Neutrophil (primary cell): ENCODE measurements around the gene CCDC18.

Experiments
- H3K27ac ChIP-seq: fragments of 200-600 bp; sonication (generic); 2 replicates; pipeline ENCODE4 v1.5.1; 2016; ENCODE audit warnings: mild to moderate bottlenecking, moderate library complexity
- H3K27me3 ChIP-seq: fragments of 200-600 bp; sonication (generic); 2 replicates; pipeline ENCODE4 v1.6.0; 2016; ENCODE audit warnings: mild to moderate bottlenecking
- H3K36me3 ChIP-seq: fragments of 200-600 bp; sonication (generic); 2 replicates; pipeline ENCODE4 v1.5.1; 2017
- H3K4me1 ChIP-seq, 2 experiments: fragments of 200-600 bp in 1 of 2; sonication (generic) in 1 of 2; 1 replicate in 1 of 2; 2 replicates in 1 of 2; pipeline versions ENCODE4 v1.5.1 to v1.6.1; 2013 to 2016; ENCODE audit warnings: low read depth in 1 of 2, low read length in 1 of 2, mild to moderate bottlenecking in 1 of 2, moderate library complexity in 1 of 2; ENCODE audit not compliant: control insufficient read depth in 1 of 2, insufficient read depth in 1 of 2
- H3K4me3 ChIP-seq, 2 experiments: fragments of 200-600 bp in 1 of 2; sonication (generic) in 1 of 2; 1 replicate in 1 of 2; 2 replicates in 1 of 2; pipeline ENCODE4 v1.5.1; 2013 to 2016; ENCODE audit warnings: low read depth in 1 of 2, low read length in 1 of 2, mild to moderate bottlenecking in 1 of 2, moderate library complexity in 1 of 2
- H3K9me3 ChIP-seq: fragments of 200-600 bp; sonication (generic); 2 replicates; pipeline ENCODE4 v1.5.1; 2016
- TF ChIP-seq, protein P1 (sequence below): fragments of 200-600 bp; sonication (generic); IDR thresholded peaks from 2 replicates; pipeline ENCODE4 v1.5.1; 2016; ENCODE audit warnings: antibody characterized with exemption

The CCDC18 gene, protein sequence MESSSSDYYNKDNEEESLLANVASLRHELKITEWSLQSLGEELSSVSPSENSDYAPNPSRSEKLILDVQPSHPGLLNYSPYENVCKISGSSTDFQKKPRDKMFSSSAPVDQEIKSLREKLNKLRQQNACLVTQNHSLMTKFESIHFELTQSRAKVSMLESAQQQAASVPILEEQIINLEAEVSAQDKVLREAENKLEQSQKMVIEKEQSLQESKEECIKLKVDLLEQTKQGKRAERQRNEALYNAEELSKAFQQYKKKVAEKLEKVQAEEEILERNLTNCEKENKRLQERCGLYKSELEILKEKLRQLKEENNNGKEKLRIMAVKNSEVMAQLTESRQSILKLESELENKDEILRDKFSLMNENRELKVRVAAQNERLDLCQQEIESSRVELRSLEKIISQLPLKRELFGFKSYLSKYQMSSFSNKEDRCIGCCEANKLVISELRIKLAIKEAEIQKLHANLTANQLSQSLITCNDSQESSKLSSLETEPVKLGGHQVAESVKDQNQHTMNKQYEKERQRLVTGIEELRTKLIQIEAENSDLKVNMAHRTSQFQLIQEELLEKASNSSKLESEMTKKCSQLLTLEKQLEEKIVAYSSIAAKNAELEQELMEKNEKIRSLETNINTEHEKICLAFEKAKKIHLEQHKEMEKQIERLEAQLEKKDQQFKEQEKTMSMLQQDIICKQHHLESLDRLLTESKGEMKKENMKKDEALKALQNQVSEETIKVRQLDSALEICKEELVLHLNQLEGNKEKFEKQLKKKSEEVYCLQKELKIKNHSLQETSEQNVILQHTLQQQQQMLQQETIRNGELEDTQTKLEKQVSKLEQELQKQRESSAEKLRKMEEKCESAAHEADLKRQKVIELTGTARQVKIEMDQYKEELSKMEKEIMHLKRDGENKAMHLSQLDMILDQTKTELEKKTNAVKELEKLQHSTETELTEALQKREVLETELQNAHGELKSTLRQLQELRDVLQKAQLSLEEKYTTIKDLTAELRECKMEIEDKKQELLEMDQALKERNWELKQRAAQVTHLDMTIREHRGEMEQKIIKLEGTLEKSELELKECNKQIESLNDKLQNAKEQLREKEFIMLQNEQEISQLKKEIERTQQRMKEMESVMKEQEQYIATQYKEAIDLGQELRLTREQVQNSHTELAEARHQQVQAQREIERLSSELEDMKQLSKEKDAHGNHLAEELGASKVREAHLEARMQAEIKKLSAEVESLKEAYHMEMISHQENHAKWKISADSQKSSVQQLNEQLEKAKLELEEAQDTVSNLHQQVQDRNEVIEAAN (N-terminal part only)

DNA sequence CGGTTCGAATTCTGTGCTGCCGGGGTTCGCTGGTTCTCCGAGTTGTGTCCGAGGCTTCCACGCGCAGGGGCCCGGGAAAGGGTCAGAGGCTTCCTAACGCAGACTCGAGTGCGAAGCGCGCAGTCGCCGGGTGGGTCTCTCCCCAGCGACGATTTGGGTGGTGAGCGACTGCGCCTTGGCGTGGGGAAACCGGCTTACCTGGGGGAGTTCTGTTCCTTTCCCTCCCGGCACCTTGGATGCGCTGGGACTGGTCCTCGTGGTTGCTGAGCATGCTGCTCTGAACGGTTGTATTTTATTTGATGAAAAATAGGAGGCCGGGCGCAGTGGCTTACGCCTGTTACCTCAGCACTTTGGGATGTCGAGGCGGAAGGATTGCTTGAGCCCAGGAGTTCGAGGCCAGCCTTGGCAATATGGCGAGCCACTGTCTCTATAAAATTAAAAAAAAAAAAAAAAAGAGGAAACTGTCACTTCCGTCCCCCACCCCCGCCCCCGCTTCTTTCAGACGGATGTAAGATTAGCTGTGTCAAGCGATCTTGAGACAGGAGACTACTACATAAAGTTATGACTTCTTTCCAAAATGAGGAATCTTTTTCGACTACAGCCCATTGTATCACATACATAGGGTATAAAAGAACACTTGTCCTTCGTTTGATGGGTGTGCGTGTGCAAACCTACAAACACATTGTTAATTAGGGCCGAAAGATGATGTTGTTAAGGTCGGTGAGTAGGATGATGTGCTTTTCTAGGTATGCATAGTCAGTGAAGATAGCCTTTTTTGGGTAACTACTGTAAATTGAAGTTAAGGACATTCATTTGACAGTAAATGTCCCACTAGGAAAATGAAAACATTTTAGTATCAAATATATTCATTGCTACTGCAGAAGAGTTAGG, at the start of gene CCDC18:
Gene CCDC18, plus strand, starts transcription at position 2 of the 891 bp plus-strand sequence. CDS start 2,638 bp downstream, outside the sequence.
- peak within 1 kb of the TSS; percentile 98 for H3K27ac ChIP-seq
- H3K36me3 ChIP-seq = no peaks in the 10 kb centered on the region
- H3K4me3 ChIP-seq = peak within 1 kb of the TSS; percentile 99
- H3K9me3 ChIP-seq = no peaks in the 10 kb centered on the region
- H3K4me1 ChIP-seq = peaks cover 30 to 41% of the 10 kb centered on the region in 2 experiments
- no peaks in the 10 kb centered on the region for H3K27me3 ChIP-seq
- TF ChIP-seq, protein P1, sequence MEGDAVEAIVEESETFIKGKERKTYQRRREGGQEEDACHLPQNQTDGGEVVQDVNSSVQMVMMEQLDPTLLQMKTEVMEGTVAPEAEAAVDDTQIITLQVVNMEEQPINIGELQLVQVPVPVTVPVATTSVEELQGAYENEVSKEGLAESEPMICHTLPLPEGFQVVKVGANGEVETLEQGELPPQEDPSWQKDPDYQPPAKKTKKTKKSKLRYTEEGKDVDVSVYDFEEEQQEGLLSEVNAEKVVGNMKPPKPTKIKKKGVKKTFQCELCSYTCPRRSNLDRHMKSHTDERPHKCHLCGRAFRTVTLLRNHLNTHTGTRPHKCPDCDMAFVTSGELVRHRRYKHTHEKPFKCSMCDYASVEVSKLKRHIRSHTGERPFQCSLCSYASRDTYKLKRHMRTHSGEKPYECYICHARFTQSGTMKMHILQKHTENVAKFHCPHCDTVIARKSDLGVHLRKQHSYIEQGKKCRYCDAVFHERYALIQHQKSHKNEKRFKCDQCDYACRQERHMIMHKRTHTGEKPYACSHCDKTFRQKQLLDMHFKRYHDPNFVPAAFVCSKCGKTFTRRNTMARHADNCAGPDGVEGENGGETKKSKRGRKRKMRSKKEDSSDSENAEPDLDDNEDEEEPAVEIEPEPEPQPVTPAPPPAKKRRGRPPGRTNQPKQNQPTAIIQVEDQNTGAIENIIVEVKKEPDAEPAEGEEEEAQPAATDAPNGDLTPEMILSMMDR = no peak

DNA sequence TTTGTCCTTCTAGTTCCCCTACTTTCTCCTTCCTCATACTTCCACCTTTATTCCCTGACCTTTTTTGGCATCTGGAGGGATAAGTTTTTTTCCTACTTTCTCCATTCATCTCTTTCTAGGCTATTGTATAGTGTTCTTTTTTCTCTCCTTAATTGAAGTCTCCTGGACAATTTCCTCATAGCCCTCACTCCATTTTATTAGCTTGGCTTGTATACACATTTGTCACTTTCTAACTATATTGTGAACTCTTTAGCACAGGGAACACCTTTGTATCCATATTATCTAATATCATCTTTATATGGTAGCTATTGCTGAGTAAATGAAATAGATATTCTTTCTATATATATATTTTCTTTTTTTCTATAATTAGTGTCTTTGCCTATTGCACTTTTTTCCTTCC, 47.9 kb upstream of the CCDC18 start:
- Histone ChIP-seq H3K36me3 (peaks cover 58% of the 10 kb centered on the region), H3K27me3 (no peaks in the 10 kb centered on the region), H3K9me3 (no peaks in the 10 kb centered on the region), H3K27ac (no peak overlapping the region), H3K4me3 (no peak overlapping the region), H3K4me1 (no peaks in the 10 kb centered on the region)
- TF ChIP-seq, protein P1 = no peak

DNA sequence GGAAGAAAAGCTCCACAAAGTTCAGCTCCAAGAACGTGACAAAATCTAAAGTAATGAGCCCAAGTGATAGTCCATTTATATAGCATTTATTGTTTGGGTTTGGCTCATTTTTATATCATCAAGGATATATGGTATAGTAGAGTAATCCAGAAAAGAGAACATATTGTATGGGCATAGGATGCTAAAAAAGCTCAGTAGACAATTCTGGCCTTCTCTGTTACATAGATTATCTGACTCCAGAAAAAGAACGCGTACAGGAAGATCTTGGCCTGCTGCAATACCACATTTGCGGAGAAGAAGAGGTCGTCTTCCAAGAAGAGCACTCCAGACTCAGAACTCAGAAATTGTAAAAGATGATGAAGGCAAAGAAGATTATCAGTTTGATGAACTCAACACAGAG, 44.1 kb upstream of the CCDC18 start:
- H3K27me3 ChIP-seq = no peaks in the 10 kb centered on the region
- peaks cover 60% of the 10 kb centered on the region for H3K36me3 ChIP-seq
- no peaks in the 10 kb centered on the region for H3K9me3 ChIP-seq
- no peak overlapping the region for H3K4me3 ChIP-seq
- H3K4me1 ChIP-seq = no peaks in the 10 kb centered on the region
- H3K27ac ChIP-seq = no peak overlapping the region
- TF ChIP-seq, protein P1 = no peak

DNA sequence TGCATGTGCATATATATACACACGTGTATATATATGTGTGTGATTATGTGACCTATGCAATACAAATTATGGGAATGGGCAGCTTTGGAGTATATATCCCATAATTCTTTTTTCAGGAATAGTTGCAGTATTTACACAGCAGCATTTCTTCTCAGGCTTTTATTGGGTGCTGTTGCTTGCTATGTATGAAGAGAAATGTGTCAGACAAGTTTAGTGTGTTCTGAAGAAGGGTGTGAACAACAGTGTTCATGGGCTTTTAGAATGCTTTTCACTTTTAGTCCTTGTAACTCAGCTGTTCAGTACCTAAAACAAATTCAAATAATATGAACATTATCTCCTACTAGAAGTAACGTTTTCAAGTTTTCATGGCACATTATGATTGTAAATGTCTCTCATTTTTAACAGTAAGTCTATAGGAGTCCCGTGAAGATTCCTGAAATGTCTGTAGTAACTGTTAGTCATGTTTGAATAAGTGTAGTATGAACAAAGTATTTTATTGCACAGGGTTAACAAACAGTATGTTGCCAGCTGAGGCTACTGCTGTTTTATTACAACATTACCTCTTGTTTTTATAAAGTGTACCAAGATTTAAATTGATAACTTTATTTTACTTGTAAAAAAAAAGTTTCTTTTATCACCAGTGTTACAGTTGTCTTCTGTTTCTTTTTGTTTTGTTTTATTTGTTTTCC, 42.8 kb upstream of the CCDC18 start:
- Histone ChIP-seq H3K27ac (no peak overlapping the region), H3K36me3 (peaks cover 60% of the 10 kb centered on the region), H3K27me3 (no peaks in the 10 kb centered on the region), H3K4me1 (no peaks in the 10 kb centered on the region), H3K9me3 (no peaks in the 10 kb centered on the region), H3K4me3 (no peak overlapping the region)
- TF ChIP-seq, protein P1 = no peak
